Duodenal mucosa (tissue), 2 donors: ENCODE measurements around the gene MINDY2.

ENCODE experiments used
- H3K27ac ChIP-seq: one replicate; pipeline ENCODE4 v1.7.0; 2013; ENCODE audit warnings: low read depth, low read length
- H3K27me3 ChIP-seq, 2 donors: one replicate each; pipeline ENCODE4 v1.7.0; 2013; ENCODE audit warnings: low read length in 2 of 2, control low read depth in 1 of 2; ENCODE audit not compliant: insufficient read depth in 2 of 2, control insufficient read depth in 1 of 2
- H3K36me3 ChIP-seq, 2 donors: one replicate each; pipeline ENCODE4 v1.7.0; 2013; ENCODE audit warnings: low read length in 2 of 2, control low read depth in 1 of 2; ENCODE audit not compliant: insufficient read depth in 2 of 2, control insufficient read depth in 1 of 2
- H3K4me1 ChIP-seq, 2 donors: one replicate each; pipeline ENCODE4 v1.7.0; 2013; ENCODE audit warnings: low read length in 2 of 2, control low read depth in 1 of 2; ENCODE audit not compliant: insufficient read depth in 2 of 2, control insufficient read depth in 1 of 2
- H3K4me3 ChIP-seq, 2 donors: one replicate each; pipeline ENCODE4 v1.7.0; 2013; ENCODE audit warnings: low read length in 2 of 2, low read depth in 1 of 2
- H3K9ac ChIP-seq, 2 donors: one replicate each; pipeline ENCODE4 v1.7.0; 2013; ENCODE audit warnings: low read length in 2 of 2, low read depth in 1 of 2
- H3K9me3 ChIP-seq, 2 donors: one replicate each; pipeline ENCODE4 v1.7.0; 2013; ENCODE audit warnings: low read length in 2 of 2, control low read depth in 1 of 2; ENCODE audit not compliant: control insufficient read depth in 1 of 2

The MINDY2 gene

DNA sequence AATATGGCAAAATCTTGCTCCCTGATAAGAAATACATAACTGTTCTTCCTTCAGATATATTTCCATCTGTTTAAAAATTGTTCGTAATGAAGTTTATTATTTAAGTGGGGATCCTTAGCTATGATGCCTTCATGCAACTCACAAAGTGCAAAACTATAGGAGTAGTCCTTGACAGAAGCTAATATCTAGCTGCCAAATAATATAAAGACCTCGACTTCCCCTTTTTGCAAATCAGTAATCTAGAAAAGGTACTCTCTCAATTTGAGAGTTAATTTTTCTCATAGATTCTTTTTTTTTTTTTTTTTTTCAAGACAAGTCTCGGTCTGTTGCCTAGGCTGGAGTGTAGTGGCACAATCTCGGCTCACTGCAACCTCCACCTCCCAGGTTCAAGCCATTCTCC, 139.4 kb downstream of the MINDY2 start:
- H3K9ac ChIP-seq, result no peak overlapping the region
- H3K4me1 ChIP-seq, result no peaks in the 10 kb centered on the region
- H3K9me3 ChIP-seq, result no peaks in the 10 kb centered on the region
- no peaks in the 10 kb centered on the region for H3K27me3 ChIP-seq
- peaks cover 18 to 37% of the 10 kb centered on the region in 2 donors for H3K36me3 ChIP-seq
- H3K4me3 ChIP-seq, result no peak overlapping the region
- H3K27ac ChIP-seq, result no peak overlapping the region
